MG63 (cell line): ENCODE measurements around the gene TP53RK. TPM values are rescaled to one million over a fixed set of nuclear protein-coding genes. Genes with fewer than 3 reads are reported as not detected.

Source experiments
- DNase-seq: peaks from one replicate; pipeline ENCODE4 v3.0.0-alpha.2; 2020
- H3K27me3 ChIP-seq: fragments of 250-450 bp; sonication (Bioruptor Pico); 2 replicates; pipeline ENCODE4 v1.5.1; 2020; ENCODE audit warnings: mild to moderate bottlenecking, moderate library complexity
- H3K36me3 ChIP-seq: fragments of 250-450 bp; sonication (Bioruptor Pico); 2 replicates; pipeline ENCODE4 v1.5.1; 2020; ENCODE audit warnings: mild to moderate bottlenecking, moderate library complexity
- H3K4me3 ChIP-seq: fragments of 250-450 bp; sonication (Bioruptor Pico); 2 replicates; pipeline ENCODE4 v1.5.1; 2020; ENCODE audit warnings: mild to moderate bottlenecking, moderate library complexity
- H3K9me3 ChIP-seq: fragments of 250-450 bp; sonication (Bioruptor Pico); 2 replicates; pipeline ENCODE4 v1.5.1; 2020; ENCODE audit warnings: mild to moderate bottlenecking, moderate library complexity
- total RNA-seq: library from RNA; depleted of rRNA; stranded (reverse); fragments of >200 nt; shearing (Covaris generic); gene quantifications from 2 replicates; pipeline ENCODE4 v1.2.3, GENCODE V29; 2014; ENCODE audit warnings: low replicate concordance; rRNA removed

The TP53RK gene
- total RNA-seq, 1 experiment from 2014 or later: 30.4 TPM

GRCh38 chr20:46640044-46640443 is 49.2 kb downstream of the TP53RK start:
- Histone ChIP-seq H3K36me3 (no peaks in the 10 kb centered on the region), H3K4me3 (no peak overlapping the region), H3K27me3 (no peaks in the 10 kb centered on the region), H3K9me3 (no peaks in the 10 kb centered on the region)
- DNase-seq: no peak

GRCh38 chr20:46639587-46639986 is 49.7 kb downstream of the TP53RK start:
- Histone ChIP-seq H3K9me3 (no peaks in the 10 kb centered on the region), H3K36me3 (no peaks in the 10 kb centered on the region), H3K27me3 (no peaks in the 10 kb centered on the region), H3K4me3 (no peak overlapping the region)
- no peak for DNase-seq

- no peak overlapping the region for H3K4me3 ChIP-seq
- no peaks in the 10 kb centered on the region for H3K9me3 ChIP-seq
- DNase-seq: no peak
- no peaks in the 10 kb centered on the region for H3K27me3 ChIP-seq
- no peaks in the 10 kb centered on the region for H3K36me3 ChIP-seq
Measured at GRCh38 chr20:46638898-46639274, 50.4 kb downstream of the TP53RK start.

GRCh38 chr20:46638134-46638897 is 50.9 kb downstream of the TP53RK start:
- no peaks in the 10 kb centered on the region for H3K36me3 ChIP-seq
- no peak overlapping the region for H3K4me3 ChIP-seq
- H3K9me3 ChIP-seq: no peaks in the 10 kb centered on the region
- no peaks in the 10 kb centered on the region for H3K27me3 ChIP-seq
- no peak for DNase-seq

GRCh38 chr20:46637427-46638133 is 51.7 kb downstream of the TP53RK start:
- no peak for DNase-seq
- H3K27me3 ChIP-seq: no peaks in the 10 kb centered on the region
- no peak overlapping the region for H3K4me3 ChIP-seq
- H3K36me3 ChIP-seq: no peaks in the 10 kb centered on the region
- no peaks in the 10 kb centered on the region for H3K9me3 ChIP-seq

- Histone ChIP-seq H3K9me3 (no peaks in the 10 kb centered on the region), H3K27me3 (no peaks in the 10 kb centered on the region), H3K4me3 (no peak overlapping the region), H3K36me3 (no peaks in the 10 kb centered on the region)
- no peak for DNase-seq
Measured at GRCh38 chr20:46637020-46637419, 52.2 kb downstream of the TP53RK start.

GRCh38 chr20:46636514-46636913 is 52.7 kb downstream of the TP53RK start:
- Histone ChIP-seq H3K27me3 (no peaks in the 10 kb centered on the region), H3K4me3 (no peak overlapping the region), H3K9me3 (no peaks in the 10 kb centered on the region), H3K36me3 (no peaks in the 10 kb centered on the region)
- no peak for DNase-seq

GRCh38 chr20:46635514-46636136 is 53.6 kb downstream of the TP53RK start:
- DNase-seq: no peak

GRCh38 chr20:46634528-46634927 is 54.7 kb downstream of the TP53RK start:
- Histone ChIP-seq H3K36me3 (no peaks in the 10 kb centered on the region), H3K27me3 (peaks cover 8% of the 10 kb centered on the region; the same call in 1 of the 2 replicates), H3K9me3 (no peaks in the 10 kb centered on the region), H3K4me3 (no peak overlapping the region)
- DNase-seq: no peak

More at GRCh38 chr20:46635514-46636136, 53.6 kb downstream of the TP53RK start:
- no peaks in the 10 kb centered on the region for H3K9me3 ChIP-seq
- no peaks in the 10 kb centered on the region for H3K36me3 ChIP-seq
- H3K4me3 ChIP-seq: no peak overlapping the region
- H3K27me3 ChIP-seq: 0 out of 2 replicates have a peak, but pooled peaks cover under 1% of the 10 kb centered on the region

Other genes starting within 250 kb of the TP53RK start
- gene ZNF334, start 175.9 kb downstream of the TP53RK start, total RNA-seq: 0.30 TPM in 1 of 2 replicates, not detected in the other
- gene OCSTAMP, start 138.8 kb downstream of the TP53RK start, total RNA-seq: not detected in 2 replicates
- gene SLC13A3, start 38.0 kb downstream of the TP53RK start, total RNA-seq: not detected in 2 replicates
- gene SLC2A10, start 20.2 kb upstream of the TP53RK start, total RNA-seq: 13.2 and 33.3 TPM in 2 replicates
- 27.0 and 37.0 TPM in 2 replicates for gene EYA2, start 205.4 kb upstream of the TP53RK start, total RNA-seq